Measurements from ENCODE around the gene LAPTM5.

DNA sequence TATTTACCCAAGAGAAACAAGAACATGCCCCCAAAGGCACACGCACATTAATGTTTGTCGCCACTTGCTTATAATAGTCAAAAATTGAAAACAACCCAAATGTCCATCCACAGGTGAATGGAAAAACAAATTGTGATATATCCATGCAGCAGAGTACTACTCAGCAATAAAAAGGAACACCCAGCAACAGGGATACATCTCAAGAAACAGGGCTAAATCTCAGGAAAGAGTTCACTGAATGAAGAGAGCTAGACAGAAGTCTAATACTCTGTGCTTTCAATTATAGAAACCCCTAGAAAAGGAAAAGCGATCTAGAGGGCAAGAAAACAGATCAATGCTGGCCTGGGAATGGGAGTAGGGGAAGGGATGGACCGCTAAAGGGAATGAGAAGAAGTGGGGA, 36.7 kb upstream of the LAPTM5 start:
- no peak for TF ChIP-seq EZH2 (IDR thresholded peaks at IDR 0.05; ENCODE audit: borderline replicate concordance, low read depth, low read length, poor library complexity, severe bottlenecking)
- TF ChIP-seq CTCF (conservative IDR thresholded peaks at IDR 0.05; ENCODE audit: low read depth, low read length), result no peak

Data from A673 (cell line).